ENCODE results near the gene LUC7L.
"Not testable (repeated sequence)": the region's sequence is repeated elsewhere in the genome, so short reads cannot be mapped to it uniquely, and the experiment has no call there.

DNA sequence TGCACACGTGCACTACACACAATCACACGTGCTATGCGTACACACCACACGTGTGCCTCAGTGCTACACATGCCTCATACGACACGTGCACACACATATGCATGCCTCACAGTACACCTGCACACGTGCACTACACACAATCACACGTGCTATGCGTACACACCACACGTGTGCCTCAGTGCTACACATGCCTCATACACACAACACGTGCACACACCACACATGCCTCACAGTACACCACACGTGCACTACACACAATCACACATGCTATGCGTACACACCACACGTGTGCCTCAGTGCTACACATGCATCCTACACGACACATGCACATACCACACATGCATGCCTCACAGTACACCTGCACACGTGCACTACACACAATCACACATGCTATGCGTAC is 38.3 kb upstream of the LUC7L start:
- TF ChIP-seq CTCF, POLR2A (IDR thresholded peaks at IDR 0.05): not testable (repeated sequence)
